GM18867 (cell line): ENCODE measurements around the gene OR5AC2.

ENCODE experiments used
- ATAC-seq: cut with Tn5 transposase; IDR thresholded peaks from one replicate; pipeline ENCODE4 v1.9.1; 2021; ENCODE audit warnings: mild to moderate bottlenecking, moderate library complexity; ENCODE audit not compliant: unreplicated experiment

The OR5AC2 gene

GRCh38 chr3:98136631-98137030 lies 49.7 kb downstream of the OR5AC2 start:
- no peak for ATAC-seq
